ENCODE data around the gene NKAIN2.

NKAIN2 gene

GRCh38 chr6:123764722-123765121 lies 38.9 kb upstream of the NKAIN2 start:
- no peak for DNase-seq
- H4K20me1 ChIP-seq (ENCODE audit: insufficient read depth, low read length), result no peaks in the 10 kb centered on the region
- no peak overlapping the region for H3K27ac ChIP-seq (ENCODE audit: low read length)
- no peaks in the 10 kb centered on the region; the same call in 1 of the 2 replicates for H3K36me3 ChIP-seq (replicated peaks; ENCODE audit: insufficient read depth, low read length)
- H3K79me2 ChIP-seq (ENCODE audit: low read length), result no peaks in the 10 kb centered on the region
- H3K4me2 ChIP-seq (ENCODE audit: low read depth, low read length), result no peak overlapping the region
- TF ChIP-seq EZH2phosphoT487 (IDR thresholded peaks at IDR 0.05; ENCODE audit: low read length) (no peak), CTCF (IDR thresholded peaks at IDR 0.05; ENCODE audit: low read length) (no peak), EZH2 (optimal IDR thresholded peaks at IDR 0.05; ENCODE audit: low read depth, low read length) (no peak)
- H2AFZ ChIP-seq (ENCODE audit: low read length), result no peak overlapping the region
- H3K9ac ChIP-seq (ENCODE audit: low read length), result no peak overlapping the region
- H3K9me2 ChIP-seq (replicated peaks; ENCODE audit: insufficient read depth, low read length), result no peaks in the 10 kb centered on the region
- no peaks in the 10 kb centered on the region for H3K27me3 ChIP-seq (replicated peaks; ENCODE audit: insufficient read depth, low read length)
- H3K4me1 ChIP-seq (ENCODE audit: low read length), result peaks cover 10% of the 10 kb centered on the region
- peaks cover 5% of the 10 kb centered on the region; the same call in 1 of the 2 replicates for H3F3A ChIP-seq (ENCODE audit: insufficient read depth, low read length)
- no peak overlapping the region for H3K4me3 ChIP-seq (ENCODE audit: low read length)
- H3K9me3 ChIP-seq (replicated peaks; ENCODE audit: insufficient read depth, low read length), result no peaks in the 10 kb centered on the region

GRCh38 chr6:123768921-123769320 lies 34.7 kb upstream of the NKAIN2 start:
- H3K4me3 ChIP-seq (ENCODE audit: low read length), result peak overlapping the region; percentile 42; the same call in 1 of the 2 replicates
- no peaks in the 10 kb centered on the region for H4K20me1 ChIP-seq (ENCODE audit: insufficient read depth, low read length)
- H3K9ac ChIP-seq (ENCODE audit: low read length), result 0 out of 2 replicates have a peak overlapping the region, but pooled peaks have one; percentile 24
- H3F3A ChIP-seq (ENCODE audit: insufficient read depth, low read length), result peaks cover 19% of the 10 kb centered on the region
- H3K4me1 ChIP-seq (ENCODE audit: low read length), result peaks cover 28% of the 10 kb centered on the region
- peak overlapping the region; percentile 96; the same call in 1 of the 2 replicates for H2AFZ ChIP-seq (ENCODE audit: low read length)
- H3K9me2 ChIP-seq (replicated peaks; ENCODE audit: insufficient read depth, low read length), result no peaks in the 10 kb centered on the region
- no peaks in the 10 kb centered on the region for H3K9me3 ChIP-seq (replicated peaks; ENCODE audit: insufficient read depth, low read length)
- H3K27ac ChIP-seq (ENCODE audit: low read length), result peak overlapping the region; percentile 85; the same call in 1 of the 2 replicates
- no peaks in the 10 kb centered on the region for H3K79me2 ChIP-seq (ENCODE audit: low read length)
- TF ChIP-seq EZH2 (optimal IDR thresholded peaks at IDR 0.05; ENCODE audit: low read depth, low read length), result no peak
- no peak for TF ChIP-seq CTCF (IDR thresholded peaks at IDR 0.05; ENCODE audit: low read length)
- TF ChIP-seq EZH2phosphoT487 (IDR thresholded peaks at IDR 0.05; ENCODE audit: low read length), result no peak
- H3K36me3 ChIP-seq (replicated peaks; ENCODE audit: insufficient read depth, low read length), result no peaks in the 10 kb centered on the region; the same call in 1 of the 2 replicates
- no peaks in the 10 kb centered on the region for H3K27me3 ChIP-seq (replicated peaks; ENCODE audit: insufficient read depth, low read length)
- DNase-seq, result no peak
- H3K4me2 ChIP-seq (ENCODE audit: low read depth, low read length), result peak overlapping the region; percentile 85

- TF ChIP-seq EZH2phosphoT487 (IDR thresholded peaks at IDR 0.05; ENCODE audit: low read length), result no peak
- TF ChIP-seq CTCF (IDR thresholded peaks at IDR 0.05; ENCODE audit: low read length), result no peak
- no peak for TF ChIP-seq EZH2 (optimal IDR thresholded peaks at IDR 0.05; ENCODE audit: low read depth, low read length)
Measured at GRCh38 chr6:123769431-123769830, 34.2 kb upstream of the NKAIN2 start.

More at GRCh38 chr6:123769431-123769830, 34.2 kb upstream of the NKAIN2 start:
- peak overlapping the region; percentile 85 for H3K4me2 ChIP-seq (ENCODE audit: low read depth, low read length)
- H3K9me2 ChIP-seq (replicated peaks; ENCODE audit: insufficient read depth, low read length), result no peaks in the 10 kb centered on the region
- H3K9ac ChIP-seq (ENCODE audit: low read length), result peak overlapping the region; percentile 24; the same call in 1 of the 2 replicates
- DNase-seq, result no peak
- H3K4me3 ChIP-seq (ENCODE audit: low read length), result peak overlapping the region; percentile 42; the same call in 1 of the 2 replicates
- no peaks in the 10 kb centered on the region for H3K79me2 ChIP-seq (ENCODE audit: low read length)
- H3K27ac ChIP-seq (ENCODE audit: low read length), result peak overlapping the region; percentile 85
- no peaks in the 10 kb centered on the region; the same call in 1 of the 2 replicates for H3K36me3 ChIP-seq (replicated peaks; ENCODE audit: insufficient read depth, low read length)
- H2AFZ ChIP-seq (ENCODE audit: low read length), result peak overlapping the region; percentile 96
- H3K27me3 ChIP-seq (replicated peaks; ENCODE audit: insufficient read depth, low read length), result no peaks in the 10 kb centered on the region
- H4K20me1 ChIP-seq (ENCODE audit: insufficient read depth, low read length), result no peaks in the 10 kb centered on the region
- peaks cover 19% of the 10 kb centered on the region for H3F3A ChIP-seq (ENCODE audit: insufficient read depth, low read length)
- H3K9me3 ChIP-seq (replicated peaks; ENCODE audit: insufficient read depth, low read length), result no peaks in the 10 kb centered on the region
- H3K4me1 ChIP-seq (ENCODE audit: low read length), result peaks cover 28% of the 10 kb centered on the region
